Measurements from ENCODE around the gene EZR.

DNA sequence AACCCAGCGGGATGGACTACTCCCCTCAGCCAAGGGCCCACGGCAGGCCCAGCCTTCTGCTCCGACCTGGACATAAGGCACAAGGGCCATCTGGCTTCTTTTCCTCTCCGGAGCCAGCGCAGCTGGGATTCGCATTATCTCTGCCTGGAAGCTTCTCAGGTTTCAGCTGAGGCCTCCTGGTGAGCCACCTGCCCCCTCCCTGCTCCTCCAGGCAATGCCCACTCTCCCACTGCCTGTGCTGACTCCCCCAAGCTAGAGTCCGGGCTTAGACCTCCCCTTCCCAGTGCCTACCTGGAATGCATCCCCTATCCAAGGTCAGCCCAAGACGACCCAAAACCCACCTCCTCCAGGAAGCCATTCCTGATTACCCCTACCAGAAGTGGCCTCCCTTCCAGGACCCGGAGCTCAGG lies 60.7 kb downstream of the EZR start:
- TF ChIP-seq CTCF (IDR thresholded peaks at IDR 0.05; ENCODE audit: insufficient read depth, low read depth, low read length): no peak
- TF ChIP-seq EZH2 (IDR thresholded peaks at IDR 0.05; ENCODE audit: insufficient read depth, low read length): no peak
